T-helper 1 cell treated with Interleukin-12 subunit alpha and Interleukin-12 subunit beta and Interleukin-4 antibody, amounts not matched to agents 30 ng/mL and 1 ng/mL, for 36 hours (primary cell): ENCODE data around the gene UFSP2. TPM values are rescaled to one million over a fixed set of nuclear protein-coding genes. Genes with fewer than 3 reads are reported as not detected.

Experiments
- intact Hi-C: fragments of 100-400 bp; cut with micrococcal nuclease; formaldehyde crosslinking; loops from one replicate; pipeline ENCODE4 v1.15.1; 2024
- total RNA-seq: library from RNA; stranded (reverse); gene quantifications from 2 replicates; pipeline ENCODE4 v1.2.3, GENCODE V29; 2022

UFSP2 gene
- total RNA-seq = 16.8 and 24.0 TPM in 2 replicates

- intact Hi-C loops = loop anchor here (1.0 to 10.0 kb wide), 11 partner anchors 29 to 1981 kb away; partner anchors contain the start of genes ANKRD37, CCDC110, CDKN2AIP and CENPU
Measured at GRCh38 chr4:185425647-185426352, at the start of gene UFSP2. Gene UFSP2, minus strand, starts transcription at chr4:185425964. Its CDS starts 96 bp downstream, at chr4:185425868.

GRCh38 chr4:185473247-185473646, 47.5 kb upstream of the UFSP2 start:
- intact Hi-C loops = no loop called here

- intact Hi-C loops = no loop called here
Measured at GRCh38 chr4:185472103-185472542, 46.4 kb upstream of the UFSP2 start.

- intact Hi-C loops = loop anchor here (1.0 to 2.0 kb wide), 12 partner anchors 46 to 1967 kb away; partner anchors contain the start of genes ANKRD37, CASP3, CENPU and CYP4V2
Measured at GRCh38 chr4:185471235-185472102, 45.7 kb upstream of the UFSP2 start, which contains the start of gene CCDC110. Gene CCDC110, minus strand, starts transcription at chr4:185471733. Its CDS starts 50 bp downstream, at chr4:185471683.

GRCh38 chr4:185470501-185471195, 44.9 kb upstream of the UFSP2 start:
- intact Hi-C loops = loop anchor here (1.0 to 2.0 kb wide), 12 partner anchors 45 to 1966 kb away; partner anchors contain the start of genes ANKRD37, CASP3, CENPU and CYP4V2

GRCh38 chr4:185469580-185470154, 43.9 kb upstream of the UFSP2 start:
- intact Hi-C loops = loop anchor here (2.0 kb wide), 4 partner anchors 721 to 1965 kb away; partner anchors contain the start of genes CASP3, CYP4V2, ING2 and PRIMPOL

GRCh38 chr4:185468999-185469398, 43.2 kb upstream of the UFSP2 start:
- intact Hi-C loops = no loop called here

GRCh38 chr4:185467991-185468390, 42.2 kb upstream of the UFSP2 start:
- intact Hi-C loops = no loop called here

GRCh38 chr4:185467101-185467500, 41.3 kb upstream of the UFSP2 start:
- intact Hi-C loops = no loop called here

GRCh38 chr4:185465707-185466106, 39.9 kb upstream of the UFSP2 start:
- intact Hi-C loops = no loop called here

GRCh38 chr4:185464887-185465286, 39.1 kb upstream of the UFSP2 start:
- intact Hi-C loops = no loop called here

- intact Hi-C loops = no loop called here
Measured at GRCh38 chr4:185464183-185464582, 38.4 kb upstream of the UFSP2 start.

GRCh38 chr4:185463541-185463940, 37.8 kb upstream of the UFSP2 start:
- intact Hi-C loops = no loop called here

GRCh38 chr4:185461565-185461964, 35.8 kb upstream of the UFSP2 start:
- intact Hi-C loops = no loop called here

GRCh38 chr4:185457136-185457535, 31.4 kb upstream of the UFSP2 start:
- intact Hi-C loops = no loop called here

GRCh38 chr4:185456131-185456530, 30.4 kb upstream of the UFSP2 start:
- intact Hi-C loops = no loop called here

GRCh38 chr4:185445209-185445608, 19.4 kb upstream of the UFSP2 start:
- intact Hi-C loops = no loop called here

GRCh38 chr4:185441479-185441878, 15.7 kb upstream of the UFSP2 start:
- intact Hi-C loops = no loop called here

- intact Hi-C loops = no loop called here
Measured at GRCh38 chr4:185437809-185438208, 12.0 kb upstream of the UFSP2 start.

GRCh38 chr4:185435466-185435865, 9.7 kb upstream of the UFSP2 start:
- intact Hi-C loops = no loop called here

GRCh38 chr4:185429660-185430059, 3.9 kb upstream of the UFSP2 start:
- intact Hi-C loops = loop anchor here (10.0 kb wide), 1 partner anchor 1985 kb away; the partner anchor contains the start of gene CDKN2AIP
